GM21367 (cell line): ENCODE results near the gene ALKBH1.
"Not testable (repeated sequence)": the region's sequence is repeated elsewhere in the genome, so short reads cannot be mapped to it uniquely, and the experiment has no call there.

Experiments
- ATAC-seq: cut with Tn5 transposase; IDR thresholded peaks from one replicate; pipeline ENCODE4 v1.9.1; 2021; ENCODE audit not compliant: unreplicated experiment

Gene ALKBH1

GRCh38 chr14:77674931-77675330 lies 32.9 kb downstream of the ALKBH1 start:
- no peak for ATAC-seq

GRCh38 chr14:77673193-77673592 lies 34.6 kb downstream of the ALKBH1 start:
- ATAC-seq = no peak

- ATAC-seq = no peak
Observed at GRCh38 chr14:77667331-77667730, 40.5 kb downstream of the ALKBH1 start.

DNA sequence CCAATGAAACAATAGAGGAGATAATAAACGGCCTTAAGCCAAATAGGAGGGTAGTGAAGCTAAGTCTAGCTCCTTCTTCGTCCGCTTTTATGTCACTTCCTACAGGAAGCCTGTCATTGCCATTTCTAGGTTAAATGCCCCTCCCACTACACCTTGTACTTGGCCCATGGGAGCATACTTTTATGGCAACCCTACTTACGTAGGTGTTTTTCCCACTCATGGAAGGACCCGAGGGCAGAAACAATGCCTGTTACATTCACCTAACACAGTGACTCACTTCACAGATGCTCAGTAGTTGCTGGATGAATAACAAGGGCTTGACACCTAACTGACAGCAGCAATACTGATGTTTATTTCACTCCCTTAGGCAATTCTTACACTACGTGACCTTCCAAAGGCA lies 44.5 kb downstream of the ALKBH1 start:
- ATAC-seq = no peak

DNA sequence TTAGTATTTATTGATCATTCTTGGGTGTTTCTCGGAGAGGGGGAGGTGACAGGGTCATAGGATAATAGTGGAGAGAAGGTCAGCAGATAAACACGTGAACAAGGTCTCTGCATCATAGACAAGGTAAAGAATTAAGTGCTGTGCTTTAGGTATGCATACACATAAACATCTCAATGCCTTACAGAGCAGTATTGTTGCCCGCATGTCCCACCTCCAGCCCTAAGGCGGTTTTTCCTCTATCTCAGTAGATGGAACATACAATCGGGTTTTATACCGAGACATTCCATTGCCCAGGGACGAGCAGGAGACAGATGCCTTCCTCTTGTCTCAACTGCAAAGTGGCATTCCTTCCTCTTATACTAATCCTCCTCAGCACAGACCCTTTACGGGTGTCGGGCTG lies 46.3 kb downstream of the ALKBH1 start:
- ATAC-seq = not testable (repeated sequence)

GRCh38 chr14:77660754-77661153 lies 47.1 kb downstream of the ALKBH1 start:
- no peak for ATAC-seq

DNA sequence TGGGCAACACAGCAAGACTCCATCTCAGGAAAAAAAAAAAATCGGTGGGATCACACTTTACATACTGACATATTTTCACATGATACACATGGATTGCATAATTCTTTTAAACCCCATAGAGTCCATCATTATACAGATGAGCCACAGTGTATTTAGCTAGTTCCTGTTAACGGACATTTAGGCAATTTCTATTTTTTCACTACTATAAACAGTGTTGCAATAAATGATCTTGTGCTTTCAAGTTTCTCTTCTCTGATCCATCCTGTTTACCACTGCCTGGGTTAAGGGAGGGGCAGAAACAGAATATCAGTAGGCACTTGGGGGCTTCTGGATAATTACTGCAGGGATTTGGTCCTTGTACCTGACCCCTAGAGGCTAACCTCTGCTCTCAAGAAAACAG lies 48.0 kb downstream of the ALKBH1 start:
- ATAC-seq = no peak

DNA sequence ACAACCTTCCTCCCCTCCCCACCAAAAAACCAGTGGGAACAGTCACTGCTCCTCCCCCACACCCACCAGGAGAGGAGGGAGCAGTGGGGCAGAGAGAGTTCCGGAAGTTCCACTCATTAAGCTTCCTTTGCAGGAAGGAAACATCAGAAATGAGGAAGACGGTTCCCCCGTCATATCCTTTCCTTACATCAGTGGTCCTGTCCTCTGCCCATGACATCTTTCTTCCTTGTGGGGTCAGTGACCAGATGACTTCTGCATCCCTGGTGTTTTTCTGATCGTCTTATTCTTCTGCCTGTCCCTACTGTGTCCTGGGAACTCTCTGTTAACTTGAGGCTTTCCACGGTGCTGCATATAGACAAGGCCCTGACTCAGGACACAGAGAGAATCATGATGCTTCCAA lies 50.5 kb downstream of the ALKBH1 start:
- no peak for ATAC-seq

DNA sequence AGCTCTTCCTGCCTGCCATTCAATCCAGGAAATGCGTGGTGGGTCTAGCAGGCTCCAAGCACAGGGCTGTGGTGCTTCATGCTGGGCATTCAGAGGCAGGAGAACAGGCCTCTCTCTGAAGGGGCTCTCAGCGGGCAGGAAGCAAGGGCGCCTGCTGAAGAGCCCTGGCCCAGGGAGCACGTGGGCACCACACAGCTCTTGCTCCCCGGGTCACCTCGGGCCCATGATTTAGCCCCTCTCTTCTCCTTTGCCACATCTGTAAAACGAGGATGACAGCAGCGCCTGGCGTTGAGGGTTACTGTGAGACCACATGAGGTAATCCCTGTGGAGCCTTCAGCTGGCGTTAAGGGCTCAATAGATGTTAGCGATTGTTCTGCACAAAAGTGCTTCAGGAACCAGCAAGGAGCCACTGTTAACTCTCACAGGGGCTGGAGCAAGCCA lies 53.8 kb downstream of the ALKBH1 start:
- ATAC-seq = no peak

GRCh38 chr14:77649326-77649725 lies 58.5 kb downstream of the ALKBH1 start:
- ATAC-seq = no peak

DNA sequence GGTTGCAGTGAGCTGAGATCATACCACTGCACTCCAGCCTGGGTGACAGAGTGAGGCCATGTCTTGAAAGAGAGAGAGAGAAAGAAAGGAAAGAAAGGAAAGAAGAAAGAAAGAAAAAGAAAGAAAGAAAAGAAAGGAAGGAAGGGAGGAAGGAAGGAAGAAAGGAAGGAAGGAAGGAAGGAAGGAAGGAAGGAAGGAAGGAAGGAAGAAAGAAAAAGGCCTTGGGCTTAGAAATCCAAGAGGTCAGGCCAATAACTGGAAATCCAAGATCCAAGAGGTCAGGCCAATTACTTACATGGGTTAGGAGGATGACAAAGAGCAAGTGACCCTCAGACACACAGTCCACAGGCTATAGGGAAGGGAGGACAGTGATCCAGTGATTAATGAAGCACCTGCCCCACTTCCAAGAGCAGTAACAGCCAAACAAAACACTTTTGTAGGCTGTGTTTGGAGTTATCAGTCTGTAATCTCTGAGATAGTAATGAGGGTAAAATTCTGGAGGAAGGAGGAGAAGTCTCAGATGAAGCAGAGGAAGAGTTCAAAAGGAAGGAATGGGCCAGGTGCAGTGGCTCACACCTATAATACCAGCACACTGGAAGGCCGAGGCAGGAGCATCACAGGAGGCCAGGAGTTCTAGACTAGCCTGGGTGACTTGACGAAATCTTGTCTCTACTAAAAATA lies 59.2 kb downstream of the ALKBH1 start:
- ATAC-seq = no peak

DNA sequence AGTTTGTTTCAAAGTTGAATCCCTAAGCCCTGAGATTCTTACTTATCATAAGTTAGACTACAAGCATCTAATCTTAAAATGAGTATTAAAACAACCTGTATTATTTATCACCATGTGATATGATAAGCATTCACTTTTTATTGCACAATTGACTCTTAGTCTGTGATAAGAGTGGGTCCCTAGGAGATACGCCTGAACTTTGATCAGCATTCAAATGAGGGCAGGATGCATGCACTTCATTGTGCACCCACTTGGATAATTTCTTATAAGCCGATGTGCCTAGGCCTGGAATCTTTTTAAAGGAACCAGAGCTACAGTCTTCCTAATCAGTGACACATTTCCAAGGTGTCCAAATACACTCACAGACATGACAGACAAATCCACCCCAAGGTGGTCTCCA lies 60.0 kb downstream of the ALKBH1 start:
- ATAC-seq = no peak

GRCh38 chr14:77646907-77647306 lies 60.9 kb downstream of the ALKBH1 start:
- no peak for ATAC-seq

DNA sequence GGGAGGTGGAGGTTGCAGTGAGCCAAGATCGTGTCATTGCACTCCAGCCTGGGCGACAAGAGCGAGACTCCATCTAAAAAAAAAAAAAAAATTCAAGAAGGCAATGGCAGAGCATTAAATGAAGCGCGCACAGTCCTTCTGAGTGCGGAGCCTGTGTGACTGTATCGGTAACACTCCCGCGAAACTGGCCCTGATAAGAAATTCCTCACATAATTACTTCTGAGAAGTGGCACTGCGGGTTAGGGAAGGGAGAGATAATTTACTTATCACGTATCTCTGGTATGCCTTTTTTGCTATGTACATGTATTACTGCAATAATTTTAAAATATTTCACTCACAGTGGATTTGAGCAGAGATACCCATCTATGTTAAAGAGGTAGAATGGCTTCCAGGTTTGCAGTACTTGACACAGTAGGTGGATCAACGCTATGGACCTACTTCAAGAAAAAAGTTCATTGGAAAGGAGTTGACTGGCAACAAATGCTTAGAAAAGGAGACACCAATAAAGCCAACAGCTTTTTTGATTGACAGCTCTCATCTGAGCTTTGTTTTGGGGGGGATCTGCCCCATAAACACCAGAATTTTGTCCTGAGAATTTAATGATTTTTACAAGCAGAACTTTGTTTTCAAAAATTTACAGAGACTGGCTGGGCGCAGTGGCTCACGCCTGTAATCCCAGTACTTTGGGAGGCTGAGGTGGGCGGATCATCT lies 62.1 kb downstream of the ALKBH1 start:
- ATAC-seq = no peak

GRCh38 chr14:77642407-77642806 lies 65.4 kb downstream of the ALKBH1 start:
- ATAC-seq = no peak

- ATAC-seq = no peak
Observed at GRCh38 chr14:77641534-77642341, 66.1 kb downstream of the ALKBH1 start.

- no peak for ATAC-seq
Observed at GRCh38 chr14:77640756-77641533, 66.9 kb downstream of the ALKBH1 start.

DNA sequence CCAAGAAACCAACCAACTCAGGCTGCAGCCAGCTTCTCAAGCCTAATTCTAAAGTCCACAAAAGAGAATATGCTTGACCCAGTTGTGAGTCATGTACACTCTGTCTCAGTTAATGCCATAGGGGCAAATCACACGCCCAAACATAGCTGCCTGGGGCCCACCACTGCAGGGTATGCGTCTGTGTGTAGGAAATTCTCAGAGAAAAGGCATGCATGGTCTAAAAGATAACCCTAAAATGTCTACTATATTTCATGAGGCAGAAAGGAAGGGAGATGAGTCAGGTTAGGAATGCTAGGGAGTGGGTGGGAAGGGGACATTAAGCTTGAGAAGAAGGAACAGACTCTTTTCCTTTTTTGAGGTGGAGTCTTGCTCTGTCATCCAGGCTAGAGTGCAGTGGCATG lies 69.1 kb downstream of the ALKBH1 start:
- no peak for ATAC-seq

- ATAC-seq = not testable (repeated sequence)
Observed at GRCh38 chr14:77635869-77636268, 72.0 kb downstream of the ALKBH1 start.

- not testable (repeated sequence) for ATAC-seq
Observed at GRCh38 chr14:77635466-77635865, 72.4 kb downstream of the ALKBH1 start.

GRCh38 chr14:77630111-77630510 lies 77.7 kb downstream of the ALKBH1 start:
- no peak for ATAC-seq
